Cardiac fibroblast (primary cell): Measurements from ENCODE around the gene SHROOM4.

Source experiments
- DNase-seq, 2 donors: peaks; one replicate each; pipeline versions ENCODE4 v3.0.0 to v3.0.0-alpha.2; 2010; ENCODE audit warnings: low read depth in 2 of 2
- H3K4me3 ChIP-seq, 2 donors: replicated peaks in 1 of 2; 1 replicate in 1 of 2; 2 replicates in 1 of 2; pipeline ENCODE4 v1.5.1; 2011; ENCODE audit warnings: low read depth in 2 of 2, low read length in 2 of 2, mild to moderate bottlenecking in 2 of 2, moderate library complexity in 1 of 2
- TF ChIP-seq, protein P1 (sequence below): IDR thresholded peaks from one replicate; pipeline ENCODE4 v1.5.1; 2011; ENCODE audit warnings: low read depth, mild to moderate bottlenecking, low read length, inconsistent platforms

SHROOM4 gene

DNA sequence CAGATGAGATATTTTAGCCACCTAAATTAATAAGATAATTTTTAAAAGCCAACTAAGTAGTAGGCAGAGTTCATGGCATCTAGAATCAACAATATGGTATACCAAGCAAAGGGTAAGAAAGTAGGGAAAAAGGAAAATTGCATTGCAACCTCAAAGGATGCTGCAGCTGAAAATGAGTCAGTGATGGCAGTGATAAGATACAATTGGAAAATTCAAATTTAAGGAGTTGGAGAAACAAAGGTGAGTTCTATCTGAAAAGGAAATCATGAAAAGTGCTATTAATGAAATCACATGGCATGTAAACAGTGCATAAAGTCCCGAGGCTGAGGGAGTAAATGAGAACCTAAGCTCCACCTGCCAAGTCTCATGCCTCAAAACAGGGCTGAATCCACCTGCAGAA is 33.9 kb downstream of the SHROOM4 start:
- TF ChIP-seq, protein P1, sequence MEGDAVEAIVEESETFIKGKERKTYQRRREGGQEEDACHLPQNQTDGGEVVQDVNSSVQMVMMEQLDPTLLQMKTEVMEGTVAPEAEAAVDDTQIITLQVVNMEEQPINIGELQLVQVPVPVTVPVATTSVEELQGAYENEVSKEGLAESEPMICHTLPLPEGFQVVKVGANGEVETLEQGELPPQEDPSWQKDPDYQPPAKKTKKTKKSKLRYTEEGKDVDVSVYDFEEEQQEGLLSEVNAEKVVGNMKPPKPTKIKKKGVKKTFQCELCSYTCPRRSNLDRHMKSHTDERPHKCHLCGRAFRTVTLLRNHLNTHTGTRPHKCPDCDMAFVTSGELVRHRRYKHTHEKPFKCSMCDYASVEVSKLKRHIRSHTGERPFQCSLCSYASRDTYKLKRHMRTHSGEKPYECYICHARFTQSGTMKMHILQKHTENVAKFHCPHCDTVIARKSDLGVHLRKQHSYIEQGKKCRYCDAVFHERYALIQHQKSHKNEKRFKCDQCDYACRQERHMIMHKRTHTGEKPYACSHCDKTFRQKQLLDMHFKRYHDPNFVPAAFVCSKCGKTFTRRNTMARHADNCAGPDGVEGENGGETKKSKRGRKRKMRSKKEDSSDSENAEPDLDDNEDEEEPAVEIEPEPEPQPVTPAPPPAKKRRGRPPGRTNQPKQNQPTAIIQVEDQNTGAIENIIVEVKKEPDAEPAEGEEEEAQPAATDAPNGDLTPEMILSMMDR: no peak

DNA sequence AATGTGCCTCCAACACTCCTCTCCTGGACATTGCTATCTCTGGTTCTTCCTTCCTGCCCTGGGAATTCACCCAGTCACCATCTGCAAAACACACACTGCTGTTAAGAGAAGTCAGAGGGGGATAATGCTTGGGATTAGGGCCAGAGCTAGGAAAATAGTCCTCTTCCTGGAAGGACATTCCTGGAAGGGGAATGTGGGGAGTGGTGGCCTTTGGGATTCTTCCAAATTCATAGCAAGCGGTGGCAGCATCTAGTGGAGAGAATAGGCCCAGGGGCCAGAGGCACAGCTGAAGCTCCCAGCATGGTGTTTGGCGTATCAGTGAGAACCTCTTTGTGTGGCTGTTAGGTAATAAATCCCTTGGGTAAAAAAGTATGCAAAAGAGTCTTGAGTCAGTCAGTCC is 34.3 kb downstream of the SHROOM4 start:
- TF ChIP-seq, protein P1: no peak
- DNase-seq: peak; percentile 31 to 50
- no peak overlapping the region for H3K4me3 ChIP-seq

More for the DNA sequence above, 33.9 kb downstream of the SHROOM4 start:
- no peak for DNase-seq
- H3K4me3 ChIP-seq: no peak overlapping the region

DNA sequence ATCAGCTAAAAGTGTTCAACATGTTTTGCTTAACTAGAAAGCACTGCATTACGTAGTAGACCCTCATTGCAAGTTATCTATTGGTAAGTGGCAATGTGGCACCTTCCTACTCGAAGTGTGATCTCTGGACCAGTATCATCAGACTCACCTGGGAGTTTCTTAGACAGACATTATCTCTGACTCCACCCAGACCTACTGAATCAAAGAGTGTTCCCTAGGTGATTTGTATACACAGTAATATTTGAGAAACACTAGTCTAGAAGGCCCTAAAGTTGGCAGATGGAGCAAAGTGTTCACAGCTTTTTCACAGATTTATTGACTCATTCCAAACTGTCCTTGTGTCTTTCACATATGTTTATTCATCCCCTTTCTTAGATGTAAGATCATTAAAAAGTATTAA is 35.7 kb downstream of the SHROOM4 start:
- no peak for DNase-seq
- H3K4me3 ChIP-seq: no peak overlapping the region
- TF ChIP-seq, protein P1: no peak

DNA sequence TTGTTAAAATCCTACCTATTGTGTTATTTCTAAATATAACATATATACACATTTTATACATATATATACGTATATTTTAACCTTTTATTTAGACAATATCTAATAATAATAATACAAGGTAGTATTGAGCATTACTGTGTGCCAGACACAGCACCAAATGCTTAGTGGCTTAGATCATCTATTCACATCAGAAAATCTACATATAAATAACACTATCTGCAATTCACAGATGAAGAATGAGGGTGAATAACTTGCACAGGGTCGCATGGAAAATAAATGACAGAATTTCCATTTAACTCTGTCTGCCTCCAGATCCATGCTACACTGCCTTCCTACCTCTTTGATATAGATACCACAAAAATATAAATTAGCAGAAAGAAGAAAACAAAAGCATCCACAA is 37.7 kb downstream of the SHROOM4 start:
- H3K4me3 ChIP-seq: no peak overlapping the region
- TF ChIP-seq, protein P1: no peak
- DNase-seq: no peak

DNA sequence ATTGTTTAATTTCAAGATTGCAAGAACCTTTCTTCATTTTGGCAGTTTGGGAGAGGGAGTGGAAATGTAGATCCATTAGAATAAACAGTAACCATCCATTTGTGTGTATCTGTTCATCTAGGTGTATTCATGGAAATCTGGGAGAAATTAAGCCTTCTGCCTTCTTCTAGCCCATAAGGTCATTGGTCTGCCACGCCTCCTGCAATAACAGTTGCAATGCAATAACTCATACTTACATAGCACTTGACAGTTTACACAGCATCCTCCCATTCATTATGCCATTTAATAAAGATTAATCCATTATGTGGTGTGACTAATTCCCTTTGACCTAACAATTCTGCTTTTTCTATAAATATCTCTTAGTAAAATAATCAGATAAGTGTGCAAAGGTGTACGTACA is 42.6 kb downstream of the SHROOM4 start:
- TF ChIP-seq, protein P1: no peak
- H3K4me3 ChIP-seq: no peak overlapping the region

DNA sequence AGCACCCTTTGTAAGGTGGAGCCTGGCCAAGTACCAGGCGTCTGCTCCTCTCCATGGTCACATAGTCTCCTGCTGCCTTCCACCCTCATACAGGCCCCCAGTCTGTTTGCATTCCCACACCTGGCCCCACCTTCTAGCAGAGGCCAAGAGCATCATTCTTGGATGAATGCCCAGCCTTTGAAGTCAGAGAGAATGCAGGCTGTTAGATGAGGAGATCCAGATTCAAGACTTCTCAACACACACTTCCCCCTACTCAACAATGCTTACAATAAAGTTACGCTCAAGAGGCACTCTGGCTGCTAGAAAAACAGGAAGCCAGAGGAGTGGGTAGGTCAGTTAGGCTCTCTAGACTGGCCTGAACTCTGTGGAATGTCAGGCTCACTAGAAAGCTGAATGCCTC is 43.3 kb downstream of the SHROOM4 start:
- TF ChIP-seq, protein P1: no peak
- no peak overlapping the region for H3K4me3 ChIP-seq
- peak; percentile 2 to 23 for DNase-seq

More for the DNA sequence above, 42.6 kb downstream of the SHROOM4 start:
- DNase-seq: no peak

DNA sequence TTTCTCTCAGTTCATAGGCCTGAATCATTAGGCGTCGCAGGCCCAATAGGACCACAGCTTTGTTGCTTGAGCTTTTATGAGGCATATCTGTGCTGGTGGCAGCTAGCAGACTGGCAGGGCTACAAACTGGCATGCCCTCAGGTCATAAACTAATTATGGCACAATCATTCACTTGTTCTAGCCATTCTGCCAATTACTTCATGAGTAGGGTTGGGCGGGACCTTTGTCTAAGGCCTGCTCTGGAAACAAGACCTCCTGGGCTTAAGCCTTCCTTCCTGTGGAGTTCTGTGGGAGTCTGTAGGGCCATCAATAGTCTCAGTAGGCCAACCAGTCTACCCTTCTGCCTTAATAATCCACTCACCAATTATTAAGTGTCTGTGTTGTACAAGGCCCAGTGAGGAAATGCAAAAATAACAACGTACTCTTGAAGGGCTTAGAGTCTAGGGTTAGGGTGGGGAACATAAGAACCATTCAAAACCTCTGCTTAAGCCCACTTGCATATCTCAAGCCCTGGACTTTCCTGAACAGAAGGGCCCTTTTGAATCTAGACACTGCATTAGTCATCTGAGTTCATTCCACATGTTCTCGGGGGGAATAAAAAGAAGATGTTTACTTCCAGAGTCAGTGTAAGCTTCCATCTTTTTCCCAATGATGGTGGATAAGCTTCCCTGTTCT is 44.5 kb downstream of the SHROOM4 start:
- TF ChIP-seq, protein P1: no peak
- no peak overlapping the region for H3K4me3 ChIP-seq
- DNase-seq: no peak
